ENCODE measurements around the gene OSBP2.

OSBP2 gene

GRCh38 chr22:30821863-30822215 lies 127.2 kb downstream of the OSBP2 start:
- DNase-seq: no peak

- DNase-seq: peak in 1 of 4 experiments; percentile 3
Observed at GRCh38 chr22:30822216-30823014, 127.7 kb downstream of the OSBP2 start.

- DNase-seq: no peak
Observed at GRCh38 chr22:30823015-30823370, 128.3 kb downstream of the OSBP2 start.

GRCh38 chr22:30824096-30824495 lies 129.4 kb downstream of the OSBP2 start:
- no peak for DNase-seq

- DNase-seq: no peak
Observed at GRCh38 chr22:30824711-30825110, 130.0 kb downstream of the OSBP2 start.

- DNase-seq: no peak
Observed at GRCh38 chr22:30825711-30826505, 131.2 kb downstream of the OSBP2 start.

- no peak for DNase-seq
Observed at GRCh38 chr22:30826670-30827355, 132.1 kb downstream of the OSBP2 start.

- DNase-seq: no peak
Observed at GRCh38 chr22:30827646-30828045, 133.0 kb downstream of the OSBP2 start.

- DNase-seq: no peak
Observed at GRCh38 chr22:30828187-30829155, 133.8 kb downstream of the OSBP2 start.

GRCh38 chr22:30829901-30830550 lies 135.4 kb downstream of the OSBP2 start:
- no peak for DNase-seq

- DNase-seq: no peak
Observed at GRCh38 chr22:30830907-30831306, 136.2 kb downstream of the OSBP2 start.

GRCh38 chr22:30832407-30832987 lies 137.8 kb downstream of the OSBP2 start:
- no peak for DNase-seq

- DNase-seq: no peak
Observed at GRCh38 chr22:30833322-30833721, 138.6 kb downstream of the OSBP2 start.

- no peak for DNase-seq
Observed at GRCh38 chr22:30837531-30837930, 142.9 kb downstream of the OSBP2 start.

- no peak for DNase-seq
Observed at GRCh38 chr22:30838111-30838510, 143.4 kb downstream of the OSBP2 start.

- no peak for DNase-seq
Observed at GRCh38 chr22:30841273-30841672, 146.6 kb downstream of the OSBP2 start.

- DNase-seq: no peak
Observed at GRCh38 chr22:30843245-30843644, 148.6 kb downstream of the OSBP2 start.

- no peak for DNase-seq
Observed at GRCh38 chr22:30847583-30847982, 152.9 kb downstream of the OSBP2 start.

- no peak for DNase-seq
Observed at GRCh38 chr22:30855266-30855665, 160.6 kb downstream of the OSBP2 start.

GRCh38 chr22:30855677-30856518 lies 161.2 kb downstream of the OSBP2 start:
- DNase-seq: no peak
